Muscle of leg (tissue), 11 donors: ENCODE results near the gene AP2A2. TPM values are rescaled to one million over a fixed set of nuclear protein-coding genes. Genes with fewer than 3 reads are reported as not detected.

ENCODE experiments used
- DNase-seq: peaks from one replicate; pipeline ENCODE4 v3.0.0; 2013
- H3K27ac ChIP-seq: one replicate; pipeline ENCODE4 v1.5.1; 2013; ENCODE audit warnings: mild to moderate bottlenecking, low read length, control low read depth
- H3K27me3 ChIP-seq: one replicate; pipeline ENCODE4 v1.6.1; 2013; ENCODE audit warnings: low read length; ENCODE audit not compliant: control insufficient read depth, insufficient read depth
- H3K36me3 ChIP-seq: one replicate; pipeline ENCODE4 v1.6.1; 2013; ENCODE audit warnings: low read length; ENCODE audit not compliant: control insufficient read depth, insufficient read depth
- H3K4me1 ChIP-seq: one replicate; pipeline ENCODE4 v1.6.1; 2013; ENCODE audit warnings: low read length; ENCODE audit not compliant: control insufficient read depth, insufficient read depth
- H3K4me3 ChIP-seq: one replicate; pipeline ENCODE4 v1.5.1; 2013; ENCODE audit warnings: low read length, control low read depth
- H3K9me3 ChIP-seq: replicated peaks from 2 replicates; pipeline ENCODE4 v1.6.1; 2013; ENCODE audit warnings: low read depth, low read length; ENCODE audit not compliant: control insufficient read depth
- WGBS: methylation state at CpG from one replicate; pipeline ENCODE4 v1.1.5; 2013; ENCODE audit warnings: missing lambda C conversion rate; ENCODE audit not compliant: insufficient coverage; 5-methylcytosine and 5-hydroxymethylcytosine counted together
- polyA plus RNA-seq, 8 donors: library from polyadenylated mRNA; unstranded; fragments of 120-200 nt; gene quantifications; one replicate each; pipeline versions ENCODE4 v1.2.1 to v1.2.3, GENCODE V29; 2013; ENCODE audit warnings: inconsistent platforms in 1 of 8, low replicate concordance in 1 of 8; ENCODE audit not compliant: insufficient read length in 8 of 8, insufficient read depth in 1 of 8
- total RNA-seq: library from RNA; stranded (reverse); fragments of 120-200 nt; gene quantifications from one replicate; pipeline ENCODE4 v1.2.4, GENCODE V29; 2013

AP2A2 gene
- total and polyA plus RNA-seq, 9 donors = 18.5 to 61.4 (median 47.4) TPM

DNA sequence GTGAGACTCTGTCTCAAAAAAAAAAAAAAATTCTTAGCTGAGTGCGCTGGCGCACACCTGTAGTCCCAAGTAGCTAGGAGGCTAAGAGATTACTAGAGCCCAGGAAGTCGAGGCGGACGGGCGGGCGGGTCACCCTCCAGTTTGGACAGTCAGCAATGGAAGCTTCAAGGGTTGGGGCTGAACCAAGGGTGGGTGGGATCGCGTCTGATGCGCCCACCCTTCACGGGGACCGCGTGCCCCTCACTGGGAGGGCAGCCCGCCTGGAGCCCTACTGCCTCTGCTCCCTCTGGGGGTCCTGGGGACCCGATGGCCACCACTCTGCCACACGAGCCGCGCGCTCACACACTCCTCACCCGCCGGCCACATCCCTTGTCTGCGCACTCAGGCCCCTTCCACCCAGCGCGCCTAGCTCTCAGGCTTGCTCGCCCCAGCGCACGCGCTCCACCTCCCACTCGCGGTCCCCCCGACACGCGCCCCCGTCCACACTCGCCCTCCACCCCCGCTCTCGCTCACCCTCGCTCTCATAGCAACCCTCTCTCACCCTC lies 15.6 kb upstream of the AP2A2 start:
- no peak for DNase-seq
- Histone ChIP-seq H3K27ac (no peak overlapping the region), H3K9me3 (no peaks in the 10 kb centered on the region), H3K4me3 (peak overlapping the region; percentile 73), H3K36me3 (peaks cover 9% of the 10 kb centered on the region), H3K27me3 (no peaks in the 10 kb centered on the region), H3K4me1 (peaks cover 19% of the 10 kb centered on the region)
- WGBS = 2% methylated on average over 30 of the region's 38 CpGs

DNA sequence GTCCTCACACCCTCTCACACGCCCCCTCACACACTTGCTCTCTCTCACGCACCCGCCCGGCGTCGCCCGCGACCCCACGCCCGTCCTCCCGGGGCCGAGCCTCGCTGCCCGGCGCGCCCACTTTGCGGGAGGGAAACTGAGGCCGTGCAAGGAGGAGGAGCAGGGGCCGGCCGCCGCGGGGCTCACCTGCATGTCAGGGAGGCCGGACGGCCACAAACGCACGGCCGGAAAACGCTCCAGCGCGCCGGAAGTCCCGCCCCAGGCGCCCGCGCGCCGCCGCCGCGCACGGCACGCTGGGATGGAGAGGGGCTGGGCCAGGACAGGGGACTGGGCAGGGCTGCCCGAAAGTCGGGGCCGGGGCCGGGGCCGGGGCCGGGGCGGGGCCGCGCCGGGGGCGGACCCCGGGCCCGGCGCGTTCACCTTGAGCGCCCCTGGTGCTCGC lies 15.1 kb upstream of the AP2A2 start, which contains the start of gene CHID1:
CHID1 (minus strand) TSS at position 222 of the 442 bp plus-strand sequence. CDS start 5,994 bp downstream, outside the sequence.
- DNase-seq = peak; percentile 95
- H3K4me1 ChIP-seq = peaks cover 19% of the 10 kb centered on the region
- no peaks in the 10 kb centered on the region for H3K27me3 ChIP-seq
- peak within 1 kb of the TSS; percentile 79 for H3K27ac ChIP-seq
- H3K9me3 ChIP-seq = no peaks in the 10 kb centered on the region
- H3K4me3 ChIP-seq = peak within 1 kb of the TSS; percentile 73
- under 1% methylated on average over 59 of the region's 59 CpGs for WGBS
- peaks cover 8% of the 10 kb centered on the region for H3K36me3 ChIP-seq

DNA sequence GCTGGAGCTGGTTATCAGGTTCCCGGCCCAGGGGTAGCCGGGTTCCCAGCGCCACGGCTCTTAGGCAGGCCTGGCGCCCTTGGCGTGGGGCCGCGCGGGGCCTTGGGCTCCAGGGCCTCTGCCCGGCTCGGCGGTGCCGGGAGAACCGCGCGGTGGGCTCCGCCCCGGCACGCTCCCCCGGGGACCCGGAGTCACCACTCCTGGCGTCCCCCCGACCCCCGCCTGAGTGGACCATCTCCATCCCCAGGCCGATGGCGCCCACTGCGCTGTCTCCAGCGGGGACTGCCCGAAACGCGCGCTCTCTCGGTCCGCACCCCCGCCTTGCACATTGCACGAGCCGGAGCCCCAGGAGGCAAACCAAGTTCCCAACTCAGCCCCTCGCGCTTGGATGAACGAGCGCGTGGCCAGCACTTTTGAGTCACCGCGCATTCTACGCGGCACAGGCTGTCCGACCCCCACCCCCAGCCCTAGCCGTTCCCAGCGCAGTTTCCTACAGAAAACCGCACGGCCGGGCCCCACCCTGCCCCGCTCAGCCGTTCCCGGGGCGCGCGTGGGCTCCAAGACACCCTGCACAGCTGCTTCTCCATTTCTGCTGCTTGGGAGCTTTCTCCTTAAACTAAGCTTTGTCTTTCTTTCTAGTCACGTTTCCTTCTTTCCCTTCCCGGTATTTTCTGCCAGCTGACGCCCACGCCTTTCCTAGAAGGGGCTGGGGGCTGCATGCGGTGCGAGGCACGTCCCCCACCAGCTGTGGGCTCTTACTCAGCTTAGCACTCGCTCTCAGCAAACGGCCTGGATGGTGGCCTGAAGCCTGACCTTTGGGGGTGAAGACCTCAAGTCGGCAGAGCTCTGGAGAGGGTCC lies 14.4 kb upstream of the AP2A2 start:
- WGBS = under 1% methylated on average over 64 of the region's 68 CpGs
- Histone ChIP-seq H3K27me3 (no peaks in the 10 kb centered on the region), H3K27ac (peak overlapping the region; percentile 79), H3K4me1 (peaks cover 19% of the 10 kb centered on the region), H3K9me3 (no peaks in the 10 kb centered on the region), H3K4me3 (peak overlapping the region; percentile 60), H3K36me3 (peaks cover 8% of the 10 kb centered on the region)
- DNase-seq = peak; percentile 70

DNA sequence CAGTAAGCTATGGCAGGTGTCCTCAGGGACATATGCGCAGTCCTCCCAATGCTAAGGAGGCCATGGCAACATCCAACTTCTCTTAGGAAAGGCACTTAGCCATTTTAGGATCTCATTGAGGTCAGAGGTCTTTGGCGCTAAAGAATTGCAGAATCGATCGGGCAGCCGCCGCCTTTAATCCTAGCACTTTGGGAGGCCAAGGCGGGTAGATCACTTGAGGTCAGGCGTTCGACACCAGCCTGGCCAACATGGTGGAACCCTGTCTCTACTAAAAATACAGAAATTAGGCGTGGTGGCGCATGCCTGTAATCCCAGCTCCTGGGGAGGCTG lies 13.8 kb upstream of the AP2A2 start:
- Histone ChIP-seq H3K4me1 (peaks cover 19% of the 10 kb centered on the region), H3K4me3 (peak overlapping the region; percentile 60), H3K36me3 (peaks cover 8% of the 10 kb centered on the region), H3K27me3 (no peaks in the 10 kb centered on the region), H3K9me3 (no peaks in the 10 kb centered on the region), H3K27ac (peak overlapping the region; percentile 79)
- DNase-seq = no peak
- WGBS = 88% methylated on average over 11 of the region's 11 CpGs

DNA sequence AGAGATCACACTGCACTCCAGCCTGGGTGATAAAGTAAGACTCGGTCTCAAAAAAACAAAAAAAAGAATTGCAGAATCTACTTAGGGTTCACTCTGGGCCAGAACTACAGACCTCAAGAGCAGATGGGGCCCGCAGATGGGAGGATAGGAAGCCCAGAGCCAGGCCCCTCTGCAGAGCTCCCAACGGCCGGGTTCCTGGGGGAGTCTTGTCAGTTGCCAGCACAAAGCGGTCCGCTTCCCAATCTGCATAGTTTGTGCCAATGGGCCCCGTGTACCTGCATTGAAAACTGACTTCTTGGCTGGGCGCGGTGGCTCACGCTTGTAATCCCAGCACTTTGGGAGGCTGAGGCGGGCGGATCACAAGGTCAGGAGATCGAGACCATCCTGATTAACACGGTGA lies 13.4 kb upstream of the AP2A2 start:
- Histone ChIP-seq H3K4me3 (no peak overlapping the region), H3K36me3 (peaks cover 8% of the 10 kb centered on the region), H3K27me3 (no peaks in the 10 kb centered on the region), H3K4me1 (peaks cover 19% of the 10 kb centered on the region), H3K27ac (no peak overlapping the region), H3K9me3 (no peaks in the 10 kb centered on the region)
- WGBS = 84% methylated on average over 9 of the region's 14 CpGs
- no peak for DNase-seq

DNA sequence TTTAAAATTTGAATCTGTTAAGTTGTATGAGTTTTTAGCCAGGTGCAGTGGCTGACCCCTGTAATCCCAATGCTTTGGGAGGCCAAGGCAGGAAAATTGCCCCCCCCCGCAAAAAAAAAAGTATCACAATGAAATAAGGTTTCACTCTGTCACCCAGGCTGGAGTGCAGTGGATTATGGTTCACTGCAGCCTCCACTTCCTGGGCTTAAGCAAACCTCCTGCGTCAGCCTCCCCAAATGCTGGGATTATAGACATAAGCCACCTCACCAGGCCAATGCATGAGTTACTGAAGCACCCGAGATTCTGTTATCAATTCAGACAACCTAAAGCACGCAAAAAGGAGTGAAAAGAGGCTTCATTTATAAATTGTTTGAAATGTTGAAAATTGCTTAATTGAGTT lies 12.6 kb upstream of the AP2A2 start:
- DNase-seq = no peak
- Histone ChIP-seq H3K4me1 (peaks cover 19% of the 10 kb centered on the region), H3K9me3 (no peaks in the 10 kb centered on the region), H3K27me3 (no peaks in the 10 kb centered on the region), H3K36me3 (peaks cover 3% of the 10 kb centered on the region), H3K27ac (no peak overlapping the region), H3K4me3 (no peak overlapping the region)
- WGBS = no CpG with 5 or more reads among the region's 4 CpGs

DNA sequence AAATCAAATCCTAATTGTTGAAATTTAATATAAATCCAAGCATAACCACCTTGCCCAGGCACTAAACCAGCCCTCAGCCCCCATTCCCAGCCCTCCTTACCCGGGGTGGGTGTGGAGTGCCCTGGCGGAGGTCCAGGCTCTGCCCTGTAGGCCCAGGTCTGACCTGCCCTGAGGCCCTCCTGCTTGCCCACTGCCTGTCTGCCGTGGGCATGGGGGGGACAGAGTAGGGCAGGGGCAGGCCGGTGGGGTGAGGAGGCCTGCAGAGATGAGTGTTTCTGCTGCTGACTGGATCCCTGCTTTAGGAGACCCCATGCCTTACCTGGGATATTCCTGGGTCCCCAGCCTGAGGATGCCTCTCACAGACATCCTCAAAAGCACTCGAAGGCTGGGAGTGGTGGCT lies 11.5 kb upstream of the AP2A2 start:
- Histone ChIP-seq H3K27ac (no peak overlapping the region), H3K27me3 (no peaks in the 10 kb centered on the region), H3K36me3 (no peaks in the 10 kb centered on the region), H3K4me1 (peaks cover 20% of the 10 kb centered on the region), H3K9me3 (no peaks in the 10 kb centered on the region), H3K4me3 (no peak overlapping the region)
- no peak for DNase-seq
- WGBS = 75% methylated on average over 2 of the region's 5 CpGs

DNA sequence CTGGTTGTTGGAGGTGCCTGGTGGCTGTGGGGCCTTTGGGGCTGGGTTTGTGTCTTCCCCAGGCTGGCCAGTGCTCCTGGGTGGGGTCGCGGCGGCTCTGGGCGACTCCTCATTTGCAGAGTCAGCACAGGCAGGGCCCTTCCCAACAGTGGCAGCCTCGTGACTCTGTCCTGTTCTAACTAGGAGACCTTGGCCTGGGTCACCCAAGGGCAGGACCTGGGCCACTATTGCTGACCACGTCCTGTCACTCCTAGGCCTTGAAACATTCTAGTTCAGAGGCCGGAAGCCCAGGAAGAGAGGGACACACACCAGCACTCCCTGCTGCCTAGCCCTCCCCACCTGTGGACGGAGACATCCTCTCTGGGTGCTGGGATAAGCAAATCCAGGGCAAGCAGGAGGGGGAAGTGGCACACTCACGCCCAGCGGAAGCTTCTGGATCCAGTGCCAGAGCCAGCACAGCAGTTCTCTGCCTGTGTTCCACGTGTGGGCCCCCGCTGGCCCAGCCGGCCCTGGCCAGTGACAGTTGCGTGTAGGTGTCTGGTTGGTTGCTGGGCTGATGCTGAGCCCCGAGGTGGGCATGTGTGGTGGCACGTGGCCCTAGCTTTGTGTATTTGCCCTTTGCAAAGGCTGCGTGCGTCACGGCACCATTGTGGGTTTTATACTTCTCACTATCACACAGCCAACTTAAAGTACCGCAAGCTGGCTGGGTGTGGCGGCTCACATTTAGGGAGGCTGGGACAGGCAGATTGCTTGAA lies 10.7 kb upstream of the AP2A2 start:
- H3K4me1 ChIP-seq = peaks cover 16% of the 10 kb centered on the region
- peak; percentile 82 for DNase-seq
- no peaks in the 10 kb centered on the region for H3K36me3 ChIP-seq
- H3K27me3 ChIP-seq = no peaks in the 10 kb centered on the region
- H3K9me3 ChIP-seq = no peaks in the 10 kb centered on the region
- H3K4me3 ChIP-seq = no peak overlapping the region
- WGBS = 74% methylated on average over 10 of the region's 21 CpGs
- H3K27ac ChIP-seq = peak overlapping the region; percentile 65

DNA sequence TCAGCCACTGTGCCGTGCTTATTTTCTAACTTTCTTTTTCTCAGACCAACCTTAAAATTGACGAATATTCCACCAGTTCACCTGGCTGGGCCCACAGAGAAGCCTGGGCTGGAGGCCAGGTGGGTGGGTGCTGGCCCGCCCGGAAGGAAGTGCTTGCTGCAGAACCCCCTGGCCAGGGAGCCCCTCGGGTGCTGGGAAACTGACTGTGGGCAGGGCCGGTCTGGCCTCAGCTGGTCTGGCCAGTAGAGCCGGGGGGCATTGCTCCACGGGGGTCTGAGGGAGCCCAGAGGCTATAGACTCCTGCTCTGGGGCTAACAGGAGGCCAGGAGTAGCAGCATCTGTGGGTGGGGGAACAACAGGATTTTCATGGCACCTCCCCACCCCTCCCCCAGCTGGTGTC lies 8.2 kb upstream of the AP2A2 start:
- H3K4me3 ChIP-seq = no peak overlapping the region
- WGBS = 85% methylated on average over 5 of the region's 8 CpGs
- H3K27me3 ChIP-seq = no peaks in the 10 kb centered on the region

More for the DNA sequence above, 8.2 kb upstream of the AP2A2 start:
- Histone ChIP-seq H3K27ac (no peak overlapping the region), H3K4me1 (peaks cover 2% of the 10 kb centered on the region), H3K36me3 (no peaks in the 10 kb centered on the region), H3K9me3 (no peaks in the 10 kb centered on the region)
- DNase-seq = no peak
